ENCODE results near the gene RPS6KB1.
"Not testable (repeated sequence)": the region's sequence is repeated elsewhere in the genome, so short reads cannot be mapped to it uniquely, and the experiment has no call there.

The RPS6KB1 gene

GRCh38 chr17:59870482-59870881 lies 22.4 kb upstream of the RPS6KB1 start:
- DNase-seq (ENCODE audit: extremely low read depth in 1 of 2, low read depth in 1 of 2): no peak

DNA sequence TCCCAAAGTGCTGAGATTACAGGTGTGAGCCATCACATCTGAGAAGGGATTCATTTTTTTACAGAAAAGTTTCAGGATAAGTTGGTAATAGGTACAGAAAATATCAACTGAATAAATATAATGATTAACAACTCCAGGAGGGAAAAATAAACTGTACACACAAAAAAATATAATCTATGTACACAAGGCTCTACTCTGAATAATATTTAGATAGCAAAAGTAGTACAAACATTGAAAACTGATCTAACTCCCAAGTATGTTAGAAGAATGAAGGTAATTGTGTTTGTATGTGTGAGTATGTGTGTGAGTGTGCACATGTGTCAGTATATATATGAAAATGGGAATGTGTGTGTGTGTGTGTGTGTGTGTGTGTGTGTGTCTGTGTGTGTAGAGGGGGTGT lies 20.6 kb upstream of the RPS6KB1 start:
- DNase-seq (ENCODE audit: extremely low read depth in 1 of 2, low read depth in 1 of 2): no peak

DNA sequence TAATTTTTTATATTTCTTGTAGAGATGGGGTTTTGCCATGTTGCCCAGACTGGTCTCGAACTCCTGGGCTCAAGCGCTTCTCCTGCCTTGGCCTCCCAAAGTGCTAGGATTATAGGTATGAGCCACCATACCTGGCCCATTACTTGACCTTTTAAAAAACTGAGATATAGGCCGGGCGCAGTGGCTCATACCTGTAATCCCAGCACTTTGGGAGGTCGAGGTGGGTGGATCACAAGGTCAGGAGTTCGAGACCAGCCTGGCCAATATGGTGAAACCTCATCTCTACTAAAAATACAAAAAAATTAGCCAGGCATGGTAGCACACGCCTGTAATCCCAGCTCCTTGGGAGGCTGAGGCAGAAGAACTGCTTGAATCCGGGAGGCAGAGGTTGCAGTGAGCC lies 19.5 kb upstream of the RPS6KB1 start:
- not testable (repeated sequence) for DNase-seq (ENCODE audit: extremely low read depth in 1 of 2, low read depth in 1 of 2)

- no peak for DNase-seq (ENCODE audit: extremely low read depth in 1 of 2, low read depth in 1 of 2)
These were observed 18.5 kb upstream of the RPS6KB1 start for GRCh38 chr17:59874376-59874775.

DNA sequence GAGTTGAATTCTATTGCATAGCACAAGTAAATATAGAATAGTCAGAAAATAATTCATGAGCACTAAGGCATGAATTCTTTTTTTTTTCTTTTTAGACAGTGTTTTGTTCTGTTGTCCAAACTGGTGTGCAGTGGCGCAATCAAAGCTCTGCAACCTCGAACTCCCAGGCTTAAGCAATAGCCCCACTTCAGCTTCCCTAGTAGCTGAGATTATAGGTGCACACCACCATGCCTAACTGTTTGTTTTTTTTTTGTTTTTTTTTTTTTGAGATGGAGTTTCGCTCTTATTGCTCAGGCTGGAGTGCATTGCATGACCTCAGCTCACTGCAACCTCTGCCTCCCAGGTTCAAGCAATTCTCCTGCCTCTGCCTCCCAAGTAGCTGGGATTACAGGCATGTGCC lies 16.8 kb upstream of the RPS6KB1 start:
- no peak for DNase-seq (ENCODE audit: extremely low read depth in 1 of 2, low read depth in 1 of 2)

GRCh38 chr17:59877965-59878364 lies 15.0 kb upstream of the RPS6KB1 start:
- DNase-seq (ENCODE audit: extremely low read depth in 1 of 2, low read depth in 1 of 2): no peak

GRCh38 chr17:59878624-59879023 lies 14.3 kb upstream of the RPS6KB1 start:
- DNase-seq (ENCODE audit: extremely low read depth in 1 of 2, low read depth in 1 of 2): no peak

DNA sequence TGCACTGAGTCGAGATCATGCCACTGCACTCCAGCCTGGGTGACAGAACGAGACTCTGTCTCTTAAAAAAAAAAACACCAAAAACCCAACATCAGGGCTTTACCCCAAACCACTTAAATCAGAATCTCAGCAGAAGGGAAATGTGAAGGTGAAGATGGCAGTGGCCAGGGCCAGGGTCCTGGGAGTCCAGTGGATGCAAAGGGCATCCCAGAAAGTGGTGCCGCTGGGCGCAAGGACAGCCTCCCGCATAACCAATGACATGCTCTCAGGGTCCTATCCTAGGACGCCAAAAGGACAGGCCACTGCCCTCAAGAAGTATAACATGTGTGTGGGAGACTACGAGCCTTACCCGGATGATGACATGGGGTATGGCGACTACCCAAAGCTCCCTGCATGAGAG lies 8.1 kb upstream of the RPS6KB1 start:
- no peak for DNase-seq (ENCODE audit: extremely low read depth in 1 of 2, low read depth in 1 of 2)

DNA sequence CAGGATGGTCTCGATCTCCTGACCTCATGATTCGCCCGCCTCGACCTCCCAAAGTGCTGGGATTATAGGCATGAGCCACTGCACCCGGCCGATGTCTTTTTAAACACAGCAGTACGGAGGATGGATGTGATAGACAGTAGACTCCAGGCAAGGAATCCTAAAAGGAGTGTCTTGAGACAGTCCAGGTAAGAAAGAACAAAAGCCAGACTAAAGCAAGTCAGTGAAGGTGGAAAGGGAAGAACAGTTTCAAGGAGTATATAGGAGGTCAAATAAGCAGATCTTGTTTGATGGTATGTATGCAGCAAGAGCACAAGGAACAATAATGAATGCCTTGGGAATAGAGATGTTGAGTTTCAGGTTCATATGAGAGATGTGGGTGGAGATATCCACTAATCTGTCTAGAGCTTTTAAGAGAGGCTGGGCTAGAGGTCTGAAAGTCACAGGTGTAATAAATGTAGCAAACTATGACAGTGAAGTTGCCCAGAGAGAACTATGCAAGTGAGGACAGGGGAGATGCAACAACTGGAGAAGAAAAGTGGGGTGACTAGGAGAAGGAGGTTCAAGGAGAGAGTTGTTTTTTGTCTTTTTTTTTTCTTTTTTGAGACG lies 4.7 kb upstream of the RPS6KB1 start:
- no peak for DNase-seq (ENCODE audit: extremely low read depth in 1 of 2, low read depth in 1 of 2)

DNA sequence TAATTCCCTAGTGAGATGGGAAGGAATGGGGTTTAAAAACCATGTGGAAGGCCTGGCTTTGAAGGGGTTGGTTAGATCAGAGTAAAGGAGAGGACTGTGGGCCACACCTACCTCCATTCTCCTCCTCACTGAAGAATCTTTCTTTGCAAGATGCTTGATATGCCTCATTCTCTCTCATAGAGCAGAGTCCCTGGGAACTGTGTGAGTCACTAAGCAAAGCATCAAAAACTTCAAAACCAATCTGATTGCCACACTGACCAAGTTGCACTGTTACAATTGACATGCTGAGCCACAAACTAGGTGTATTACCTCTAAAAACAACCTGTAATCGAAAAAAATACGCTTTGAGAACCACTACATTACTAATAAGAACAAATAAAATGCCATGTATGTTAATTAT lies 2.2 kb upstream of the RPS6KB1 start:
- no peak for DNase-seq (ENCODE audit: extremely low read depth in 1 of 2, low read depth in 1 of 2)

DNA sequence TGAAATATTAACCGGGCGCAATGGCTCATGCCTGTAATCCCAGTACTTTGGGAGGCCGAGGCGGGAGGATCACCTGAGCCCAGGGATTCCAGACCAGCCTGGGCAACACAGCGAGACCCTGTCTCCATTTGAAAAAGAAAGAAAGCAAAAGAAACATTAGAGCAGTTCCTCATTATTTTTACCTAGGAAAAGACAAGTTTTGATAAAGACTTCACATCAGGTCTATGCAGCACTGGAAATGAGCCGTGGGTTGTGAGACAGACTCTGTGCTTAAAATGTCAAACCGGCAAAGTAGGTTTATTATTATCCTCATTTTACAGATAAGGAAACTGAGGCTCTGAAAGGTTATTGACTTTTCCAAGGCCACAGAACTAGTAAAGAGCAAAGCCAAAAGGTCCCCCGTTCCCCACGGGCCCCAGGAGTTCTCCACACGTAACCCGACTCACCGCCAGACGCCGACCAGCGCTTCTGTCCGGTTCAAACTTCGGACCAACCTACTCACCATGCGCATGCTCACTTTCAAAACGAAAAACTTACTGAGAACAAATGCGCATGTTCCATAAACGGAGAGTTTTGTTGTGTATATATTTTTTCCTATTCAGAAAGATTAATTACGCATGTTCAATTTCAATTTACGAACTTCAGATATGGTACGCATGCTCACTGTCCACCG lies 534 bp upstream of the RPS6KB1 start:
- DNase-seq (ENCODE audit: extremely low read depth in 1 of 2, low read depth in 1 of 2): no peak

DNA sequence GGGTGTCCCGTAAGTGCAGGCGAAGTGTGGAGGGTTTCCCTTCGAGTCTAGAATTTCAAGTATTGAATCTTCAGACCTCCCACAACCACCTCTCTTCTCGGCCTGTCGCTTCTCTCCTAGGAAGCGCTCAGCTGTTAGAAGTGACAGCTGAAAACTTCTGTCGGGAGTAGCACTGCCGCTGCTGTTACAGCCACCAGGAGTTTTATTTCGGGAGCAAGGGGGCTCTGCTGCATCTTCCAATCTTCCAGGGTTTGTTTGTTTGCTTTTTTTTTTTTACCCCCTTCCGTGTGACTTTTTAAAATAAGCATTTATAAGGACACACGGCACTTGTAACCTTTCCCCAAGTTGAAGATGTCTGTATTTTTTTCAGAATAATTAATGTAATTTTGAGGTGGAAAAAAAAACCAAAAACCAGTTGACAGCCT lies 767 bp downstream of the RPS6KB1 start:
- no peak for DNase-seq (ENCODE audit: extremely low read depth in 1 of 2, low read depth in 1 of 2)

- no peak for DNase-seq (ENCODE audit: extremely low read depth in 1 of 2, low read depth in 1 of 2)
These were observed 4.2 kb downstream of the RPS6KB1 start for GRCh38 chr17:59897090-59897489.

DNA sequence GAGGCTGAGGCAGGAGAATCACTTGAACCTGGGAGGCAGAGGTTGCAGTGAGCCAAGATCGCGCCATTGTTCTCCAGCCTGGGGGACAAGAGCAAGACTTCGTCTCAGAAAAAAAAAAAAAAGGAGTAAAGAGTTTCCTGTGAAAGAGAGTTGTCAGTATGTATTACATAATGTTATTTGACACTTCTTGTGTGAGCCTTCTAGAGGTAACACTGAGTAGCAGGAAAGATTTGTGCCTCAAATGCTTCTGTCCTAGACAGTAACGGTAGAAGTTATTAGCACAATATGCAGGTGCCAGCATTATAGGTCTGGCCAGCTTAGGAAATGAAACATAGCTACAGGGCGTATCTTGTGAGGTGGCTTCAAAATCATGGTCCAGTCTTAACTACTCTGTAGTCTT lies 6.2 kb downstream of the RPS6KB1 start:
- DNase-seq (ENCODE audit: extremely low read depth in 1 of 2, low read depth in 1 of 2): no peak

- DNase-seq (ENCODE audit: extremely low read depth in 1 of 2, low read depth in 1 of 2): no peak
These were observed 8.7 kb downstream of the RPS6KB1 start for GRCh38 chr17:59901604-59902003.

- DNase-seq (ENCODE audit: extremely low read depth in 1 of 2, low read depth in 1 of 2): no peak
These were observed 10.5 kb downstream of the RPS6KB1 start for GRCh38 chr17:59903455-59903854.

DNA sequence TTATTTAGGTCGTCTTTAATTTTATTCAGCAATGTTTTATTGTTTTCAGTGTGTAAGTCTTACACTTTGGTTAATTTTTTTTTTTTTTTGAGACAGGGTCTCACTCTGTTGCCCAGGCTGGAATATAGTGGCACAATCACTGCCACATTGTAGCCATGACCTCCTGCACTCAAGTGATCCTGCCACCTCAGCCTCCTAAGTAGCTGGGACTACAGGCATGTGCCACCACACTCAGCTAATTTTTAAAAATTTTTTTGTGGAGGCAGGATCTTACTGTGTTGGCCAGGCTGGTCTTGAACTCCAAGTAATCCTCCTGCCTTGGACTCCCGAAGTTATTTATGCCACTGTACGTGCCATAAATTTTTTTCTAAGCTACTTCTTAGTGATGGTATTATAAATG lies 14.5 kb downstream of the RPS6KB1 start:
- no peak for DNase-seq (ENCODE audit: extremely low read depth in 1 of 2, low read depth in 1 of 2)

- DNase-seq (ENCODE audit: extremely low read depth in 1 of 2, low read depth in 1 of 2): no peak
These were observed 21.4 kb downstream of the RPS6KB1 start for GRCh38 chr17:59914274-59914854.

- DNase-seq (ENCODE audit: extremely low read depth in 1 of 2, low read depth in 1 of 2): no peak
These were observed 23.5 kb downstream of the RPS6KB1 start for GRCh38 chr17:59916446-59916845.

GRCh38 chr17:59920637-59921036 lies 27.7 kb downstream of the RPS6KB1 start:
- not testable (repeated sequence) for DNase-seq (ENCODE audit: extremely low read depth in 1 of 2, low read depth in 1 of 2)

DNA sequence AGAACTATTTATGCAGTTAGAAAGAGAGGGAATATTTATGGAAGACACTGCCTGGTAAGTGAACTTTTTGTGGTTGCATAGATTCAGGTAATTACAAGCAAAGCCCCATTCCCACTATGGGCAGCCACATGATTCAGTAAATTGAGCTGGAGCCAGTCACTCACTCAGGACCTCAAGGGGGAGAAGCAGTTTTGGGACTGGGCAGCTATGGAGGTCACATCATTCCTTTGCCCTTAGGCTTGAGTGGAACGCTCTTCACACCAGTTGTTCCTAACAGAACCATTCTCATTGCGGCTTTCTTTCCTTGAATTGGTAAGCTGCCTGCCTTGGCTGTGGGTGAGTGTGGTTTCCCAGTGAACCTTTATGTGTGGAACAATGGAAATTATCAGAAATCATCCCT lies 37.2 kb downstream of the RPS6KB1 start:
- not testable (repeated sequence) for DNase-seq (ENCODE audit: extremely low read depth in 1 of 2, low read depth in 1 of 2)

- not testable (repeated sequence) for DNase-seq (ENCODE audit: extremely low read depth in 1 of 2, low read depth in 1 of 2)
These were observed 37.8 kb downstream of the RPS6KB1 start for GRCh38 chr17:59930768-59931167.

Data from stimulated activated CD8-positive, alpha-beta memory T cell treated with anti-CD3 and anti-CD28 coated beads, Interleukin-7, amount 100 ng/mL, for 48 hours (primary cell).